Measurements from ENCODE around the gene AMPD2.
"Not testable (repeated sequence)": the region's sequence is repeated elsewhere in the genome, so short reads cannot be mapped to it uniquely, and the experiment has no call there.

DNA sequence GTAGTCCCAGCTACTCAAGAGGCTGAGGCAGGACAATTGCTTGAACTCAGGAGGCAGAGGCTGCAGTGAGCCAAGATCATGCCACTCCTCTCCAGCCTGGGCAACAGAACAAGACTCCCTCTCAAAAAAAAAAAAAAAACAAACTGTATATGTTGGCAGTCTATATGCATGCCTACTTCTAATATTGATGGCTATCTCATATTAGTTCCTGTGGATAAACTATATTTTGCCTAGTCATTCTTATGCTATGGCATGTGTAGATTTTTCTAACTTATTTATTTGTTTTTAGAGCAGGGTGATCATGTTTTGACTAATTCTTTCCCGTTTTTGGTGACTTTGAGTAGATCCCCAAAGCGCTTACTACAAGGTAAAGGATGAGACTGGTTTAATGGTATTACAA is 59.0 kb downstream of the AMPD2 start:
- TF ChIP-seq, protein P1, sequence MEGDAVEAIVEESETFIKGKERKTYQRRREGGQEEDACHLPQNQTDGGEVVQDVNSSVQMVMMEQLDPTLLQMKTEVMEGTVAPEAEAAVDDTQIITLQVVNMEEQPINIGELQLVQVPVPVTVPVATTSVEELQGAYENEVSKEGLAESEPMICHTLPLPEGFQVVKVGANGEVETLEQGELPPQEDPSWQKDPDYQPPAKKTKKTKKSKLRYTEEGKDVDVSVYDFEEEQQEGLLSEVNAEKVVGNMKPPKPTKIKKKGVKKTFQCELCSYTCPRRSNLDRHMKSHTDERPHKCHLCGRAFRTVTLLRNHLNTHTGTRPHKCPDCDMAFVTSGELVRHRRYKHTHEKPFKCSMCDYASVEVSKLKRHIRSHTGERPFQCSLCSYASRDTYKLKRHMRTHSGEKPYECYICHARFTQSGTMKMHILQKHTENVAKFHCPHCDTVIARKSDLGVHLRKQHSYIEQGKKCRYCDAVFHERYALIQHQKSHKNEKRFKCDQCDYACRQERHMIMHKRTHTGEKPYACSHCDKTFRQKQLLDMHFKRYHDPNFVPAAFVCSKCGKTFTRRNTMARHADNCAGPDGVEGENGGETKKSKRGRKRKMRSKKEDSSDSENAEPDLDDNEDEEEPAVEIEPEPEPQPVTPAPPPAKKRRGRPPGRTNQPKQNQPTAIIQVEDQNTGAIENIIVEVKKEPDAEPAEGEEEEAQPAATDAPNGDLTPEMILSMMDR (IDR thresholded peaks at IDR 0.05): not testable (repeated sequence)
- not testable (repeated sequence) for TF ChIP-seq POLR2A (IDR thresholded peaks at IDR 0.05); POLR2AphosphoS5 (IDR thresholded peaks at IDR 0.05; ENCODE audit: insufficient read depth in 1 of 2, low read depth in 1 of 2)

All from vagina (tissue), 2 donors.